Mononuclear cell (primary cell): ENCODE data around the gene MYL7. TPM values are rescaled to one million over a fixed set of nuclear protein-coding genes. Genes with fewer than 3 reads are reported as not detected.

Source experiments
- H3K27me3 ChIP-seq: 2 replicates; pipeline ENCODE4 v1.6.0; 2011; ENCODE audit warnings: low read length, control low read depth; ENCODE audit not compliant: insufficient read depth
- H3K4me1 ChIP-seq: 2 replicates; pipeline ENCODE4 v1.5.1; 2011; ENCODE audit warnings: mild to moderate bottlenecking, low read length, control low read depth; ENCODE audit not compliant: insufficient read depth
- H3K4me3 ChIP-seq: 2 replicates; pipeline ENCODE4 v1.5.1; 2011; ENCODE audit warnings: mild to moderate bottlenecking, low read length, moderate library complexity
- H3K9me3 ChIP-seq: 2 replicates; pipeline ENCODE4 v1.5.1; 2011; ENCODE audit warnings: low read depth, mild to moderate bottlenecking, control low read depth, low read length
- total RNA-seq: library from RNA; depleted of rRNA; stranded (reverse); fragments of >200 nt; gene quantifications from one replicate; pipeline ENCODE4 v1.2.3, GENCODE V29; 2012

Gene MYL7
- total RNA-seq, 1 donor, result not detected

DNA sequence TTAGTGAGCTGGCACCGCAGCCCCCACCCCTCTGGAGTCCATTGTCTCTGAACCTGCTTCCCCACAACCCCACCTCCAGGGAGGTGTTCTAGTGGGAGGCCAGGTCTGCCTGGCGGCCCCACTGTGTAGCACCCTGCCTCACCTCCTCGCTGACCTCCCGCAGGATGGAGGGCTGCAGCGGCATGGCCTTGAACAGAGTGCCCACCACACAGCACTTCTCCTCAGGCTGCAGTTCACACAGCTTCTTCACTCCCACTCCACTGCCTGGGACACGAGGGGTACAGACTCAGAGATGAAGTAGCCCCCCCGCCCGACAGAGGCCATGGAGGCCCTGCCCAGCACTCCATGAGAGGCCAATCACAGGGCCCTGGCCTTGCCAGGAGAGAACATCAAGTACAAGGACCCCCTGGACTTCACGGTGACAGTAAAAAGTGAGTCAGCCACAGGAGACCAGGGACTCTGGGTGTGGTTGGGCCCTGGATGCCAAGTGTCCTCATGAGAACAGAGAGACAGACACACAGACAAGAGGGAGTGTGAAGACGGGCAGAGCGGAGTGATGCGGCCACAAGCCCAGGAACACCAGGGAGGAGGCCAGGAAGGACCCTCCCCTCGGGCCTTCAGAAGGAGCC lies 23.2 kb downstream of the MYL7 start:
- H3K27me3 ChIP-seq, result no peaks in the 10 kb centered on the region
- no peak overlapping the region for H3K4me3 ChIP-seq
- H3K4me1 ChIP-seq, result peaks cover 9% of the 10 kb centered on the region
- H3K9me3 ChIP-seq, result no peaks in the 10 kb centered on the region

DNA sequence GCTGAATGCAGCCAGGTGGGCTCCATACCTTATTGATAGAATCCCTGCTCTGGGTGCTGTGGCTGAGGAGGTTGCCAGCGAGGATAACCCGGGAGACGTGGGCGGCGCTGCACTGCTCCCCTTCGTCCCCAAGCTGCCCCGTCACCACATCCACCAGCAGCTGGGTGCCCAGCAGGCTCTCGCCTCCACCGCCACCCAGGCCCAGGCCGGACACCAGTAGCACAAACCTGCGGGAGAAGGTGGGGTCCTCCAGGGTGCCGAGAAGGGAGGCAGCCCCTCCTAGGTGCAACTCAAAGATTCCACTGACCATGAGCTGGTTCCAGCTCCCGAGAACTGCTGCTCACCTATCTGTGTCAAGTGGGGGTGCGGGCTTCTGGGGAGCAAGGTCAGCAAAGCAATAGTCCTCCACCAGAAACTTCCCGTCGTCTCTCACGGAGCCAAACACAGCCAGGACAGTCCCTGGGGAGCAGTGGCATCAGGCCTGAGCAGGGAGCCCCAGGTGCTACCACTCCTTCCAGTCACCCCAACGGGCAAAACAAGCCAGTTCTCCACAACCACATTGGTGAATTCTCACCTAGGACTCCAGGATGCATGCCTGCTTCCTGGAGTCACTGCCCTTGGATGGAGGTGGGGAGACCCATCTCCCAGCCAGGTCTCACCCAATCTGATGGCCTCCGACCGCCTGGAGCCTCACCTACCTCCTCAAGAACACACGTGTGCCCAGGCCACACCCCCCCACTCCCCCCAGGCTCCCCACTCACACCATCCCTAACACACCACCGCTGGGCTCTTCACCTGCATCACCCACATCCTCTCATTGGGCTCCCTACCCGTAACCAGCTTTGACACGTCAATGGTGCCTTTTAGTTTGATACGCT lies 24.1 kb downstream of the MYL7 start:
- Histone ChIP-seq H3K4me1 (no peaks in the 10 kb centered on the region), H3K4me3 (no peak overlapping the region), H3K27me3 (no peaks in the 10 kb centered on the region), H3K9me3 (no peaks in the 10 kb centered on the region)

- Histone ChIP-seq H3K9me3 (no peaks in the 10 kb centered on the region), H3K4me3 (no peak overlapping the region), H3K27me3 (no peaks in the 10 kb centered on the region), H3K4me1 (no peaks in the 10 kb centered on the region)
Measured at GRCh38 chr7:44116087-44116788, 24.9 kb downstream of the MYL7 start.

DNA sequence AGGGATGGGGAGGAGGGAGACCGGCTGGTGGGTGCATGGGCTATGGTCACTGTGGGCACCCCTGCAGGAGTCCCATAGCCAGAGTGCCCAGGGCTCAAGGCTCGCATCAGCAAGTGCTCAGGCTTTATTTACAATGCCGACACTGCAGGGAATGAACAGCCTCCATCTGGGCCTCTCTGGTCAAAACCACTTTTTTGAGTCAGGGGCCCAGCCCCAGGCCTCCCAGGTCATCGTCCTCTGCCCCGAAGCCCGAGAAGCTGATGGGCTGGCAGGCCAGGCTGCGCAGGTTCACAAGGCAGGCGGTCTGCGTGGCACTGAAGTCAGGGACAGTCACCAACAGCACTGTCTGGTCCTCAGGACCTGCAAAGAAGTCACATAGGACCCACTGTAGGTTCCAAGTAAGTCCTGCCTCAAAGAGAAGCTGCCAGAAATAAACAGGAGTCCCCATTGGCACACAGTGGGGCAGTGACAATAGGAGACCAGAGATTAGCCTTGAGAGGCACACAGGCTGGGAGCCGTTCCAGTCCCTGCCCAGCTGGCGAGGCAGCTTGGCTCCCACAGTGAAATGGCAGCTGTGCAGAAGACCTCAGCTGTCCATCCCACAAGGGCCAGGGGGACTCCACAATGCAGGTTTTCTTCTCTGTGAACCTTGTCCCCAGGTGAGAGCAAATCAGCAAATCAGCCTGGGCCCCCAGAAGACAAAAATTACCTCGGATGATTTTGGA lies 26.4 kb downstream of the MYL7 start:
- no peak overlapping the region for H3K4me3 ChIP-seq
- H3K9me3 ChIP-seq, result no peaks in the 10 kb centered on the region
- H3K27me3 ChIP-seq, result no peaks in the 10 kb centered on the region
- H3K4me1 ChIP-seq, result no peaks in the 10 kb centered on the region

DNA sequence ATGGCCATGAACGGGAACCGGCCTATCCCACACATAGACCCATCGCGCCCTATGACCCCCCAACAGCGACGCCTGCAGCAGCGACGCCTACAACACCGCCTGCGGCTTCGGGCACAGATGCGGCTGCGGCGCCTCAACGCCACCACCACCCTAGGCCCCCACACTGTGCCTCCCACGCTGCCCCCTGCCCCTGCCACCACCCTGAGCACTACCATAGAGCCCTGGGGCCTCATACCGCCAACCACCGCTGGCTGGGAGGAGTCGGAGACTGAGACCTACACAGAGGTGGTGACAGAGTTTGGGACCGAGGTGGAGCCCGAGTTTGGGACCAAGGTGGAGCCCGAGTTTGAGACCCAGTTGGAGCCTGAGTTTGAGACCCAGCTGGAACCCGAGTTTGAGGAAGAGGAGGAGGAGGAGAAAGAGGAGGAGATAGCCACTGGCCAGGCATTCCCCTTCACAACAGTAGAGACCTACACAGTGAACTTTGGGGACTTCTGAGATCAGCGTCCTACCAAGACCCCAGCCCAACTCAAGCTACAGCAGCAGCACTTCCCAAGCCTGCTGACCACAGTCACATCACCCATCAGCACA lies 27.3 kb downstream of the MYL7 start:
- no peaks in the 10 kb centered on the region for H3K4me1 ChIP-seq
- H3K9me3 ChIP-seq, result no peaks in the 10 kb centered on the region
- no peak overlapping the region for H3K4me3 ChIP-seq
- no peaks in the 10 kb centered on the region for H3K27me3 ChIP-seq

- H3K9me3 ChIP-seq, result no peaks in the 10 kb centered on the region
- no peak overlapping the region for H3K4me3 ChIP-seq
- no peaks in the 10 kb centered on the region for H3K4me1 ChIP-seq
- no peaks in the 10 kb centered on the region for H3K27me3 ChIP-seq
Measured at GRCh38 chr7:44112997-44113763, 28.0 kb downstream of the MYL7 start.

DNA sequence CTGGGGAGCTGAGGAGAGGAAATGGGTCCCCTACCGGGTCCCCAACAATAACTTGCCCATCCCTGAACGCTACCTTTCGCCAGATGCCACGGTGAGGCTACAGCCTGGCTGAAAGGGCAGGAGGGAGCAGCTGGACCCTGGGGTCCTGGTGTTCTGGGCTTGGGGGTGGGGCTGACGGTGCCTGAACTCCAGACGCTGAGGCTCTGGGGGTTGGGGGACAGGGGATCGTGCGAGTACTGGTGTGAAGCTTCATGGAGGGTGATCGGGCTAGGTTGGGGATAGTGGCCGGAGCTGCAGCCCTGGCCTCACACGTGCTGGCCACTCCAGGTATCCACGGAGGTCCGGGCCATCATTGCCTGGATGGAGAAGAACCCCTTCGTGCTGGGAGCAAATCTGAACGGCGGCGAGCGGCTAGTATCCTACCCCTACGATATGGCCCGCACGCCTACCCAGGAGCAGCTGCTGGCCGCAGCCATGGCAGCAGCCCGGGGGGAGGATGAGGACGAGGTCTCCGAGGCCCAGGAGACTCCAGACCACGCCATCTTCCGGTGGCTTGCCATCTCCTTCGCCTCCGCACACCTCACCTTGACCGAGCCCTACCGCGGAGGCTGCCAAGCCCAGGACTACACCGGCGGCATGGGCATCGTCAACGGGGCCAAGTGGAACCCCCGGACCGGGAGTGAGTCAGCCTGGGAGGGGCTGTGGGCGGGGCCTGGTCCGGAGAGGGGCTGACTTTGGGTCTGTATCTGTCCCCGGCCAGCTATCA lies 28.7 kb downstream of the MYL7 start:
- Histone ChIP-seq H3K4me1 (no peaks in the 10 kb centered on the region), H3K9me3 (no peaks in the 10 kb centered on the region), H3K27me3 (no peaks in the 10 kb centered on the region), H3K4me3 (no peak overlapping the region)

DNA sequence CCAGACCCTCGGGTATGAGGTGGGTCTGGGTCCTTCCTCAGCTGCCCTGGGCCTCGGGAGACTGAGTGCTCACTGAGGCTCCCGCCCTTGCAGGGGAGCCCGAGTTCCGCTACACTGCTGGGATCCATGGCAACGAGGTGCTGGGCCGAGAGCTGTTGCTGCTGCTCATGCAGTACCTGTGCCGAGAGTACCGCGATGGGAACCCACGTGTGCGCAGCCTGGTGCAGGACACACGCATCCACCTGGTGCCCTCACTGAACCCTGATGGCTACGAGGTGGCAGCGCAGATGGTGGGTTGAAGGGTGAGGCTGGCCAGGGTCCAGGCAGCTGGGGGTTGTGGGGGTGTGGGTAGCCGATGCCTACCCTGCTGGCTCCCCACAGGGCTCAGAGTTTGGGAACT lies 29.4 kb downstream of the MYL7 start:
- H3K4me3 ChIP-seq, result no peak overlapping the region
- no peaks in the 10 kb centered on the region for H3K4me1 ChIP-seq
- H3K9me3 ChIP-seq, result no peaks in the 10 kb centered on the region
- H3K27me3 ChIP-seq, result no peaks in the 10 kb centered on the region

DNA sequence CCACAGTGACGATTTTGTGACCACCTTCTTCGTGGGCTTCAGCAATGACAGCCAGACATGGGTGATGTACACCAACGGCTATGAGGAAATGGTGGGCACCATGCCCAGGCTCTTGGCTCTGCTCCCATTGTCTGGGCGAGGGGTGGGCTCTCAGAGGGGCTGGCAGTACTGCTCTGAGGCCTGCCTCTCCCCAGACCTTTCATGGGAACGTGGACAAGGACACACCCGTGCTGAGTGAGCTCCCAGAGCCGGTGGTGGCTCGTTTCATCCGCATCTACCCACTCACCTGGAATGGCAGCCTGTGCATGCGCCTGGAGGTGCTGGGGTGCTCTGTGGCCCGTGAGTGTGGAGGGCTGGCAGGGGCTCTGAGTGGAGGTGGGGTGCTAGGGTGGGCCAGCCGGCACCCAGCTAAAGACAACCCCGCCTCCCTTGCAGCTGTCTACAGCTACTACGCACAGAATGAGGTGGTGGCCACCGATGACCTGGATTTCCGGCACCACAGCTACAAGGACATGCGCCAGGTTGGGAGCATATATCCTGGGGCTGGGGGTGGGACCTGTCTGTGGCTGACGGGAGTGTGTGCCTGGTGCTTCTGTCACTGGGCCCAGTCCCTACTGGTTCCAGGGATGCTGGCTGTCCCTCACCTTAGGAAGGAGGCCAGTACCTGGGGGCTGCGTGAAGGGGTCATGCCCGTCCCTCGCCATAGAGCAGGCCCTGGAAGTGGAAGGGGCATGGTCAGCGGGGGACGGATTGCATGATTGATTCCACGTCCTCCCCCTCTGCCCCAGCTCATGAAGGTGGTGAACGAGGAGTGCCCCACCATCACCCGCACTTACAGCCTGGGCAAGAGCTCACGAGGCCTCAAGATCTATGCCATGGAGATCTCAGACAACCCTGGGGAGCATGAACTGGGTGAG lies 30.2 kb downstream of the MYL7 start:
- Histone ChIP-seq H3K27me3 (no peaks in the 10 kb centered on the region), H3K9me3 (no peaks in the 10 kb centered on the region), H3K4me1 (no peaks in the 10 kb centered on the region), H3K4me3 (no peak overlapping the region)

DNA sequence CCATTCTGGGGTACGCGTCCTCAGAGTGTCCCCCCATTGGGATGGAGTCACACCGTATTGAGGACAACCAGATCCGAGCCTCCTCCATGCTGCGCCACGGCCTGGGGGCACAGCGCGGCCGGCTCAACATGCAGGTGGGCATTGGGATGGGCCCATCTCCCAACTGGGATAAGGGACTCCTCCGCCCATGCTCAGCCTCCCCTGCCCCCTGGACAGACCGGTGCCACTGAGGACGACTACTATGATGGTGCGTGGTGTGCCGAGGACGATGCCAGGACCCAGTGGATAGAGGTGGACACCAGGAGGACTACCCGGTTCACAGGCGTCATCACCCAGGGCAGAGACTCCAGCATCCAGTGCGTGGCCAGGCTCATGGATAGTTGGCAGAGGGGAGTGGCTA lies 31.1 kb downstream of the MYL7 start:
- Histone ChIP-seq H3K4me1 (no peaks in the 10 kb centered on the region), H3K9me3 (no peaks in the 10 kb centered on the region), H3K27me3 (no peaks in the 10 kb centered on the region), H3K4me3 (no peak overlapping the region)

GRCh38 chr7:44108768-44109750 lies 32.1 kb downstream of the MYL7 start:
- no peaks in the 10 kb centered on the region for H3K4me1 ChIP-seq
- H3K9me3 ChIP-seq, result no peaks in the 10 kb centered on the region
- no peaks in the 10 kb centered on the region for H3K27me3 ChIP-seq
- no peak overlapping the region for H3K4me3 ChIP-seq
